ENCODE data around the gene AJAP1. TPM values are rescaled to one million over a fixed set of nuclear protein-coding genes. Genes with fewer than 3 reads are reported as not detected.

The AJAP1 gene
- total RNA-seq, 2 experiments from 2014 or later: not detected

DNA sequence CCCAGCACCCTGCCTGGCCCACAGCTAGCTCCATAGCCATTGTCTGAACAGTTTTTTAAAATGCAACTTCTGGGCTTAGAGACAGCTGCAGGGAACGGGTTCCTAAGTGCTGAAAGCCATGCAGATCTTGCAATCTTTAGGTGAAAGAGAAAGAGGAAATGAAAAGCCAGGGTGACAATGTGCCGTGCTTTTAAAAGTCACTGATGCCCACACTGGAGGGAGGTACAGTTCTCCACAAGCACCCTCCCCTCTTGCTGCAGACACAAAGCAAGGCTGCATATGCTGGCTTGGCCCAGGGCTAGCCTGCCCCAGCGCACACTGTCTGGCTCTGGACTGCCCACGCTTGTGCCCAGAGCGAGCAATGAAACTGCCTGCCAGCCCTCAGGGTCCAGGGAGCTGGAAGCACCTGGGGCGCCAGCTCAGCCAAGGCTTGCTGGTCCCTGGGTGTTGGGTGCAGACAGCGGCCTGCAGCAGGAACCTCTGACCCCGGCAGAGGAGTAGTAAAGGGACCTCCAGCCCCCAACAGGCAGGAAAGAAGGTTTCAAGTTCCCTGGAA lies 70.4 kb downstream of the AJAP1 start:
- ChIA-PET CTCF (ENCODE audit: unreplicated experiment) (no interaction called here), POLR2A (interaction anchor here (1.3 kb wide), 1 partner anchor 12 kb away, joined by 3 read pairs; no protein-coding TSS in a partner anchor)
- Histone ChIP-seq H3K27ac (ENCODE audit: low read depth, low read length, poor library complexity, severe bottlenecking) (no peak overlapping the region), H3K9me2 (ENCODE audit: insufficient read depth, low read length) (no peaks in the 10 kb centered on the region), H3K79me2 (ENCODE audit: insufficient read depth, low read depth, low read length) (no peaks in the 10 kb centered on the region), H3K4me1 (ENCODE audit: insufficient read depth, low read length, poor library complexity, severe bottlenecking) (peaks cover 14% of the 10 kb centered on the region), H3K4me3 (ENCODE audit: low read depth, low read length, poor library complexity, severe bottlenecking) (no peak overlapping the region), H3K4me2 (ENCODE audit: low read length) (peak overlapping the region; percentile 48), H2AFZ (ENCODE audit: low read length) (0 out of 2 replicates have a peak overlapping the region, but pooled peaks have one; percentile 13), H3K9me3 (ENCODE audit: low read length) (no peaks in the 10 kb centered on the region), H3K36me3 (ENCODE audit: insufficient read depth, low read length) (no peaks in the 10 kb centered on the region), H4K20me1 (ENCODE audit: insufficient read depth, low read length) (no peaks in the 10 kb centered on the region)
- TF ChIP-seq, protein P1, sequence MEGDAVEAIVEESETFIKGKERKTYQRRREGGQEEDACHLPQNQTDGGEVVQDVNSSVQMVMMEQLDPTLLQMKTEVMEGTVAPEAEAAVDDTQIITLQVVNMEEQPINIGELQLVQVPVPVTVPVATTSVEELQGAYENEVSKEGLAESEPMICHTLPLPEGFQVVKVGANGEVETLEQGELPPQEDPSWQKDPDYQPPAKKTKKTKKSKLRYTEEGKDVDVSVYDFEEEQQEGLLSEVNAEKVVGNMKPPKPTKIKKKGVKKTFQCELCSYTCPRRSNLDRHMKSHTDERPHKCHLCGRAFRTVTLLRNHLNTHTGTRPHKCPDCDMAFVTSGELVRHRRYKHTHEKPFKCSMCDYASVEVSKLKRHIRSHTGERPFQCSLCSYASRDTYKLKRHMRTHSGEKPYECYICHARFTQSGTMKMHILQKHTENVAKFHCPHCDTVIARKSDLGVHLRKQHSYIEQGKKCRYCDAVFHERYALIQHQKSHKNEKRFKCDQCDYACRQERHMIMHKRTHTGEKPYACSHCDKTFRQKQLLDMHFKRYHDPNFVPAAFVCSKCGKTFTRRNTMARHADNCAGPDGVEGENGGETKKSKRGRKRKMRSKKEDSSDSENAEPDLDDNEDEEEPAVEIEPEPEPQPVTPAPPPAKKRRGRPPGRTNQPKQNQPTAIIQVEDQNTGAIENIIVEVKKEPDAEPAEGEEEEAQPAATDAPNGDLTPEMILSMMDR (conservative IDR thresholded peaks at IDR 0.05; ENCODE audit: low read length): no peak
- no peak for TF ChIP-seq EZH2phosphoT487 (IDR thresholded peaks at IDR 0.05; ENCODE audit: borderline replicate concordance, low read depth, low read length)
- BruUV-seq (replicated peaks): no TSS peak
- intact Hi-C loops (cut with micrococcal nuclease; ENCODE audit: unreplicated experiment): no loop called here
- peak; percentile 67 for DNase-seq (ENCODE audit: low spot score)

- H3K27ac ChIP-seq (ENCODE audit: low read depth, low read length, poor library complexity, severe bottlenecking): no peak overlapping the region
- peaks cover 14% of the 10 kb centered on the region for H3K4me1 ChIP-seq (ENCODE audit: insufficient read depth, low read length, poor library complexity, severe bottlenecking)
- POLR2A ChIA-PET: interaction anchor here (1.3 kb wide), 1 partner anchor 11 kb away, joined by 3 read pairs; no protein-coding TSS in a partner anchor
- no peak for DNase-seq (ENCODE audit: low spot score)
- no peaks in the 10 kb centered on the region for H3K36me3 ChIP-seq (ENCODE audit: insufficient read depth, low read length)
- CTCF ChIA-PET (ENCODE audit: unreplicated experiment): no interaction called here
- no peak overlapping the region for H2AFZ ChIP-seq (ENCODE audit: low read length)
- H3K9me2 ChIP-seq (ENCODE audit: insufficient read depth, low read length): no peaks in the 10 kb centered on the region
- H3K9me3 ChIP-seq (ENCODE audit: low read length): no peaks in the 10 kb centered on the region
- intact Hi-C loops (cut with micrococcal nuclease; ENCODE audit: unreplicated experiment): no loop called here
- H3K79me2 ChIP-seq (ENCODE audit: insufficient read depth, low read depth, low read length): no peaks in the 10 kb centered on the region
- no peak overlapping the region for H3K4me3 ChIP-seq (ENCODE audit: low read depth, low read length, poor library complexity, severe bottlenecking)
- TF ChIP-seq EZH2phosphoT487 (IDR thresholded peaks at IDR 0.05; ENCODE audit: borderline replicate concordance, low read depth, low read length): no peak
- TF ChIP-seq, protein P1 (conservative IDR thresholded peaks at IDR 0.05; ENCODE audit: low read length): no peak
- no peaks in the 10 kb centered on the region for H4K20me1 ChIP-seq (ENCODE audit: insufficient read depth, low read length)
- H3K4me2 ChIP-seq (ENCODE audit: low read length): no peak overlapping the region
- no TSS peak for BruUV-seq (replicated peaks)
Observed at GRCh38 chr1:4725416-4725815, 71.0 kb downstream of the AJAP1 start.

- Histone ChIP-seq H3K36me3 (ENCODE audit: insufficient read depth, low read length) (no peaks in the 10 kb centered on the region), H3K4me1 (ENCODE audit: insufficient read depth, low read length, poor library complexity, severe bottlenecking) (peaks cover 14% of the 10 kb centered on the region), H3K4me3 (ENCODE audit: low read depth, low read length, poor library complexity, severe bottlenecking) (no peak overlapping the region), H2AFZ (ENCODE audit: low read length) (no peak overlapping the region), H3K27ac (ENCODE audit: low read depth, low read length, poor library complexity, severe bottlenecking) (no peak overlapping the region), H4K20me1 (ENCODE audit: insufficient read depth, low read length) (no peaks in the 10 kb centered on the region), H3K9me2 (ENCODE audit: insufficient read depth, low read length) (no peaks in the 10 kb centered on the region), H3K79me2 (ENCODE audit: insufficient read depth, low read depth, low read length) (no peaks in the 10 kb centered on the region), H3K9me3 (ENCODE audit: low read length) (no peaks in the 10 kb centered on the region), H3K4me2 (ENCODE audit: low read length) (no peak overlapping the region)
- DNase-seq (ENCODE audit: low spot score): no peak
- CTCF ChIA-PET (ENCODE audit: unreplicated experiment): no interaction called here
- BruUV-seq (replicated peaks): no TSS peak
- POLR2A ChIA-PET: no interaction called here
- TF ChIP-seq, protein P1 (conservative IDR thresholded peaks at IDR 0.05; ENCODE audit: low read length): no peak
- no peak for TF ChIP-seq EZH2phosphoT487 (IDR thresholded peaks at IDR 0.05; ENCODE audit: borderline replicate concordance, low read depth, low read length)
- intact Hi-C loops (cut with micrococcal nuclease; ENCODE audit: unreplicated experiment): no loop called here
Observed at GRCh38 chr1:4726620-4727341, 72.4 kb downstream of the AJAP1 start.
